CD14-positive monocyte (primary cell): Measurements from ENCODE around the gene WDPCP. TPM values are rescaled to one million over a fixed set of nuclear protein-coding genes. Genes with fewer than 3 reads are reported as not detected.

ENCODE experiments used
- DNase-seq, 3 donors: peaks; one replicate each; pipeline ENCODE4 v3.0.0-alpha.2; 2011 to 2022
- H2AFZ ChIP-seq: 2 replicates; pipeline ENCODE4 v1.6.0; 2012; ENCODE audit warnings: mild to moderate bottlenecking, low read depth, low read length, inconsistent platforms; ENCODE audit not compliant: insufficient read depth, poor library complexity, severe bottlenecking
- H3K27ac ChIP-seq, 2 donors: 1 replicate in 1 of 2; 2 replicates in 1 of 2; pipeline ENCODE4 v1.5.1; 2012 to 2013; ENCODE audit warnings: low read length in 2 of 2, control low read depth in 1 of 2, inconsistent platforms in 1 of 2, low read depth in 1 of 2, mild to moderate bottlenecking in 1 of 2
- H3K27me3 ChIP-seq, 2 donors: one replicate each; pipeline versions ENCODE4 v1.6.0 to v1.6.1; 2011 to 2013; ENCODE audit warnings: low read length in 2 of 2; ENCODE audit not compliant: control insufficient read depth in 2 of 2, insufficient read depth in 2 of 2
- H3K36me3 ChIP-seq, 2 donors: replicated peaks in 1 of 2; 1 replicate in 1 of 2; 2 replicates in 1 of 2; pipeline versions ENCODE4 v1.5.1 to v1.6.1; 2012 to 2013; ENCODE audit warnings: low read length in 2 of 2, control low read depth in 1 of 2, inconsistent platforms in 1 of 2, mild to moderate bottlenecking in 1 of 2; ENCODE audit not compliant: insufficient read depth in 2 of 2, control insufficient read depth in 1 of 2
- H3K4me1 ChIP-seq, 2 donors: 1 replicate in 1 of 2; 2 replicates in 1 of 2; pipeline versions ENCODE4 v1.5.1 to v1.6.1; 2012 to 2013; ENCODE audit warnings: low read length in 2 of 2, control low read depth in 1 of 2, inconsistent platforms in 1 of 2, mild to moderate bottlenecking in 1 of 2, moderate library complexity in 1 of 2; ENCODE audit not compliant: insufficient read depth in 2 of 2, control insufficient read depth in 1 of 2
- H3K4me2 ChIP-seq: replicated peaks from 2 replicates; pipeline ENCODE3; 2012; ENCODE audit warnings: low read length, moderate library complexity, mild to moderate bottlenecking; ENCODE audit not compliant: poor library complexity, severe bottlenecking; ENCODE audit errors: extremely low read depth
- H3K4me3 ChIP-seq, 3 experiments: fragments of 200-600 bp in 1 of 3; sonication (generic) in 1 of 3; replicated peaks in 1 of 3; 1 replicate in 2 of 3; 2 replicates in 1 of 3; pipeline ENCODE4 v1.5.1; 2011 to 2013; ENCODE audit warnings: low read length in 3 of 3, mild to moderate bottlenecking in 3 of 3, control low read depth in 2 of 3, low read depth in 2 of 3, inconsistent platforms in 1 of 3, moderate library complexity in 1 of 3
- H3K79me2 ChIP-seq: 2 replicates; pipeline ENCODE4 v1.6.0; 2012; ENCODE audit warnings: mild to moderate bottlenecking, control low read depth, inconsistent platforms, low read length, moderate library complexity; ENCODE audit not compliant: insufficient read depth
- H3K9ac ChIP-seq: 2 replicates; pipeline ENCODE4 v1.6.0; 2017; ENCODE audit warnings: low read length, mild to moderate bottlenecking; ENCODE audit not compliant: insufficient read depth, poor library complexity, severe bottlenecking
- H3K9me3 ChIP-seq, 2 donors: replicated peaks in 1 of 2; 1 replicate in 1 of 2; 2 replicates in 1 of 2; pipeline versions ENCODE4 v1.5.1 to v1.6.1; 2012 to 2013; ENCODE audit warnings: low read length in 2 of 2, control low read depth in 1 of 2; ENCODE audit not compliant: control insufficient read depth in 1 of 2, insufficient read depth in 1 of 2
- H4K20me1 ChIP-seq: 2 replicates; pipeline ENCODE4 v1.6.0; 2012; ENCODE audit warnings: mild to moderate bottlenecking, low read length, control low read depth, moderate library complexity; ENCODE audit not compliant: insufficient read depth
- H3K27ac Mint-ChIP-seq, 7 donors: one replicate each; pipeline ENCODE4 v1.8.0; 2020; ENCODE audit warnings: mild to moderate bottlenecking in 7 of 7, mixed read lengths in 7 of 7, moderate library complexity in 6 of 7, inconsistent platforms in 2 of 7
- H3K27me3 Mint-ChIP-seq, 3 donors: one replicate each; pipeline ENCODE4 v1.8.0; 2021 to 2022; ENCODE audit warnings: low read depth in 3 of 3, mild to moderate bottlenecking in 3 of 3, mixed read lengths in 3 of 3, moderate library complexity in 3 of 3, inconsistent platforms in 1 of 3
- H3K36me3 Mint-ChIP-seq, 2 donors: one replicate each; pipeline ENCODE4 v1.8.0; 2020; ENCODE audit warnings: mixed read lengths in 2 of 2, inconsistent platforms in 1 of 2, mild to moderate bottlenecking in 1 of 2
- H3K4me1 Mint-ChIP-seq: one replicate; pipeline ENCODE4 v1.8.0; 2020; ENCODE audit warnings: mild to moderate bottlenecking, mixed read lengths
- H3K4me3 Mint-ChIP-seq, 2 donors: one replicate each; pipeline ENCODE4 v1.8.0; 2020; ENCODE audit warnings: mild to moderate bottlenecking in 2 of 2, mixed read lengths in 2 of 2, moderate library complexity in 1 of 2
- H3K9me3 Mint-ChIP-seq, 7 donors: one replicate each; pipeline ENCODE4 v1.8.0; 2020 to 2022; ENCODE audit warnings: mixed read lengths in 7 of 7, mild to moderate bottlenecking in 6 of 7, moderate library complexity in 6 of 7, inconsistent platforms in 2 of 7
- WGBS: methylation state at CpG from one replicate; pipeline ENCODE4 v1.1.5; 2013; ENCODE audit warnings: missing lambda C conversion rate; ENCODE audit not compliant: insufficient coverage; 5-methylcytosine and 5-hydroxymethylcytosine counted together
- intact Hi-C, 2 donors: fragments of 100-400 bp; cut with micrococcal nuclease; formaldehyde crosslinking; loops; one replicate each; pipeline versions ENCODE4 v1.15.0 to v1.15.1; 2023
- polyA plus RNA-seq, 3 donors: library from polyadenylated mRNA; depleted of rRNA in 1 of 3; unstranded in 2 of 3; stranded (reverse) in 1 of 3; fragments of 300-500 nt in 2 of 3; fragments of >200 nt in 1 of 3; fragmentation: Illumina TruSeq in 2 of 3; gene quantifications; 1 replicate in 2 of 3; 2 replicates in 1 of 3; pipeline ENCODE4 v1.2.3, GENCODE V29; 2012 to 2021
- TF ChIP-seq, protein P1 (sequence below): fragments of 200-600 bp; IDR thresholded peaks from one replicate; pipeline ENCODE4 v1.8.0; 2022; ENCODE audit warnings: antibody characterized with exemption, mild to moderate bottlenecking

WDPCP gene
- polyA plus RNA-seq, 3 donors: 3.3 to 5.2 (median 3.7) TPM

DNA sequence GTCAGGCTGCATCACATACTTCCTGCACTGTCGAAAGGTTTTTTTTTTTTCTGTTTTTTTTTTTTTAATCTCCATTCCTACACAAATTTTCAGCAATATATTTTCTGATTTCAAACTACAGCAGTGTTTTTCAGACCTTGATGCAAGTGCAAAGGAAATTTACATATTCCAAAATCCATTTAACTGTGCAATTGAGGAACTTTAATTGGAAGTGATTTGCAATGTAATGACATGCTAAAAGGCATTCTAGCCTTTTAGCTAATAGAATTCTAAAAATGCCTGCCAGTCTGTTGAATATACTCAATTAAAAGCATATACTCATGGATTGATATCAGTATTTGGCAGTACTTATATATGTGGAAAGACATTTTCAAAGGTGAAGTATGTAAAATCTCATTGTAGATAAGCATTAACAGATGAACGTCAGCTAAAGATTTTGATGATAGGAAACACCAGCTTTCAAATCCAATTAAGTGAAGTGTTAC is 327.1 kb downstream of the WDPCP start:
- H3K4me1 Mint-ChIP-seq: no peaks in the 10 kb centered on the region
- Histone ChIP-seq H3K36me3 (no peaks in the 10 kb centered on the region), H4K20me1 (no peaks in the 10 kb centered on the region), H3K4me3 (no peak overlapping the region), H3K9me3 (peaks cover 0 to 3% of the 10 kb centered on the region in 2 donors), H3K9ac (no peak overlapping the region), H3K27me3 (no peaks in the 10 kb centered on the region), H3K27ac (no peak overlapping the region), H3K4me2 (no peak overlapping the region), H2AFZ (no peak overlapping the region), H3K4me1 (no peaks in the 10 kb centered on the region), H3K79me2 (no peaks in the 10 kb centered on the region)
- WGBS: no CpG with 5 or more reads among the region's 2 CpGs
- H3K4me3 Mint-ChIP-seq: no peak overlapping the region
- peaks cover 0 to 10% (median 6%) of the 10 kb centered on the region in 7 donors for H3K9me3 Mint-ChIP-seq
- TF ChIP-seq, protein P1, sequence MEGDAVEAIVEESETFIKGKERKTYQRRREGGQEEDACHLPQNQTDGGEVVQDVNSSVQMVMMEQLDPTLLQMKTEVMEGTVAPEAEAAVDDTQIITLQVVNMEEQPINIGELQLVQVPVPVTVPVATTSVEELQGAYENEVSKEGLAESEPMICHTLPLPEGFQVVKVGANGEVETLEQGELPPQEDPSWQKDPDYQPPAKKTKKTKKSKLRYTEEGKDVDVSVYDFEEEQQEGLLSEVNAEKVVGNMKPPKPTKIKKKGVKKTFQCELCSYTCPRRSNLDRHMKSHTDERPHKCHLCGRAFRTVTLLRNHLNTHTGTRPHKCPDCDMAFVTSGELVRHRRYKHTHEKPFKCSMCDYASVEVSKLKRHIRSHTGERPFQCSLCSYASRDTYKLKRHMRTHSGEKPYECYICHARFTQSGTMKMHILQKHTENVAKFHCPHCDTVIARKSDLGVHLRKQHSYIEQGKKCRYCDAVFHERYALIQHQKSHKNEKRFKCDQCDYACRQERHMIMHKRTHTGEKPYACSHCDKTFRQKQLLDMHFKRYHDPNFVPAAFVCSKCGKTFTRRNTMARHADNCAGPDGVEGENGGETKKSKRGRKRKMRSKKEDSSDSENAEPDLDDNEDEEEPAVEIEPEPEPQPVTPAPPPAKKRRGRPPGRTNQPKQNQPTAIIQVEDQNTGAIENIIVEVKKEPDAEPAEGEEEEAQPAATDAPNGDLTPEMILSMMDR: no peak
- intact Hi-C loops: no loop called here
- H3K27me3 Mint-ChIP-seq: peaks cover 0 to 3% (median 0%) of the 10 kb centered on the region in 3 donors
- no peaks in the 10 kb centered on the region for H3K36me3 Mint-ChIP-seq
- DNase-seq: no peak
- H3K27ac Mint-ChIP-seq: no peak overlapping the region

DNA sequence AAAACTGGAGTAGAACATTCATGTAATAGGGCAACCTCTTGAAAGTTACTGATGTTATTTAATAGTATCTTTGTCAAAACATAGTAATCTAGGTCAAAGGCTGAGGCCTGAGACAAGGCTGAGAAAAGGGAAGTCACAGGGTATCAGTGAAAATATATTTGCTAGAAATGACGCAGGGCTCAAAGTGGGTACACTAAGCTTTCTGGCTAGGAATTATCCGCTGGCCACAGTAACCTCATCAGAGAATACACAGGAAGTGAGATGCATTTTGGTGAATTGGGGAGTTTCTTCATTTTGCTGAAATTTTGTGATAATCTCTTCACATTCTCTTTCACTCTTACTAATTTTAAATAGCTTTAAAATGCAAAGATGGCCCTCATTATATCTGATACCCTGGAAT is 330.8 kb downstream of the WDPCP start:
- H3K27me3 Mint-ChIP-seq: no peaks in the 10 kb centered on the region
- Histone ChIP-seq H3K4me1 (no peaks in the 10 kb centered on the region), H3K9ac (no peak overlapping the region), H3K4me3 (no peak overlapping the region), H3K4me2 (no peak overlapping the region), H3K27me3 (no peaks in the 10 kb centered on the region), H3K79me2 (no peaks in the 10 kb centered on the region), H4K20me1 (no peaks in the 10 kb centered on the region), H3K36me3 (no peaks in the 10 kb centered on the region), H2AFZ (no peak overlapping the region), H3K27ac (no peak overlapping the region), H3K9me3 (no peaks in the 10 kb centered on the region)
- no peak for DNase-seq
- peaks cover 0 to 5% of the 10 kb centered on the region in 2 donors for H3K36me3 Mint-ChIP-seq
- peaks cover 0 to 2% (median 0%) of the 10 kb centered on the region in 7 donors for H3K9me3 Mint-ChIP-seq
- H3K4me3 Mint-ChIP-seq: no peak overlapping the region
- H3K4me1 Mint-ChIP-seq: no peaks in the 10 kb centered on the region
- no peak overlapping the region for H3K27ac Mint-ChIP-seq
- intact Hi-C loops: no loop called here
- WGBS: no CpG with 5 or more reads among the region's 2 CpGs
- TF ChIP-seq, protein P1: no peak
